ENCODE results near the gene HJURP.

DNA sequence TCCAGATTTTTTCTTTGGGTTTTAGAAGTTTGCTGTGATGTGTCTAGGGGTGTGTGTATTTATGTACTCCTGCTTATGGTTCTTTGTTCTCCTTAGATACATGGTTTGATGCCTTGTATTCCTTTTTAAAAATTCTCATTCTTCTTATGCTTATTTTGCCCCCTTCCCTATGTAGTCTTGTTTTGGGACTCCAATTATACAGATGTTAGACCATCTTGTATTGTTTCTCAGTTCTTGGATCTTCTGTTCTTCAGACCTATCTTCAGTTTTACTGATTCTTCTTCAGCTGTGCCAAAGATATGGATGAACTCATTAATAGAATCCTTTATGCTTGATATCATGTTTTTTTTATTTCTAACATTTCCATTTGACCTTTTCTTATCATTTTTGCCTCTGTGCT is 28.0 kb upstream of the HJURP start:
- TF ChIP-seq CTCF (conservative IDR thresholded peaks at IDR 0.05) (no peak), ZFX (IDR thresholded peaks at IDR 0.05) (no peak)
